ENCODE measurements around the gene MT4.
A peak's percentile ranks its signal among the peaks of the same experiment; 100 is the strongest.

The MT4 gene

GRCh38 chr16:56614549-56614991, 49.7 kb downstream of the MT4 start:
- H3K27me3 ChIP-seq (ENCODE audit: control insufficient read depth in 1 of 2, insufficient read depth in 2 of 2, low read length in 2 of 2) = no peaks in the 10 kb centered on the region
- no peak overlapping the region for H3K4me3 ChIP-seq (ENCODE audit: low read depth in 1 of 2, low read length in 2 of 2)
- peaks cover 25% of the 10 kb centered on the region for H3K4me1 ChIP-seq (ENCODE audit: insufficient read depth, low read length)
- no peak overlapping the region for H3K9ac ChIP-seq (ENCODE audit: low read length)
- no peaks in the 10 kb centered on the region for H3K9me3 ChIP-seq (ENCODE audit: low read length)
- H3K27ac ChIP-seq (ENCODE audit: low read depth, low read length) = no peak overlapping the region
- no peaks in the 10 kb centered on the region for H3K36me3 ChIP-seq (ENCODE audit: insufficient read depth, low read length)

- Histone ChIP-seq H3K27me3 (ENCODE audit: control insufficient read depth in 1 of 2, insufficient read depth in 2 of 2, low read length in 2 of 2) (no peaks in the 10 kb centered on the region), H3K4me3 (ENCODE audit: low read depth in 1 of 2, low read length in 2 of 2) (no peak overlapping the region), H3K9me3 (ENCODE audit: low read length) (no peaks in the 10 kb centered on the region), H3K27ac (ENCODE audit: low read depth, low read length) (no peak overlapping the region), H3K36me3 (ENCODE audit: insufficient read depth, low read length) (no peaks in the 10 kb centered on the region), H3K9ac (ENCODE audit: low read length) (no peak overlapping the region), H3K4me1 (ENCODE audit: insufficient read depth, low read length) (peaks cover 17% of the 10 kb centered on the region)
Observed at GRCh38 chr16:56615353-56615752, 50.5 kb downstream of the MT4 start.

- Histone ChIP-seq H3K4me3 (ENCODE audit: low read depth in 1 of 2, low read length in 2 of 2) (peak overlapping the region; percentile 49 to 50), H3K27me3 (ENCODE audit: control insufficient read depth in 1 of 2, insufficient read depth in 2 of 2, low read length in 2 of 2) (no peaks in the 10 kb centered on the region), H3K27ac (ENCODE audit: low read depth, low read length) (no peak overlapping the region)
Observed at GRCh38 chr16:56616608-56617211, 51.8 kb downstream of the MT4 start.

GRCh38 chr16:56617212-56618085, 52.6 kb downstream of the MT4 start:
- H3K27ac ChIP-seq (ENCODE audit: low read depth, low read length) = peak overlapping the region; percentile 23
- H3K9ac ChIP-seq (ENCODE audit: low read length) = peak overlapping the region; percentile 80
- H3K9me3 ChIP-seq (ENCODE audit: low read length) = no peaks in the 10 kb centered on the region
- no peaks in the 10 kb centered on the region for H3K27me3 ChIP-seq (ENCODE audit: control insufficient read depth in 1 of 2, insufficient read depth in 2 of 2, low read length in 2 of 2)
- H3K4me1 ChIP-seq (ENCODE audit: insufficient read depth, low read length) = peaks cover 8% of the 10 kb centered on the region
- H3K4me3 ChIP-seq (ENCODE audit: low read depth in 1 of 2, low read length in 2 of 2) = peak overlapping the region; percentile 49 to 50
- H3K36me3 ChIP-seq (ENCODE audit: insufficient read depth, low read length) = no peaks in the 10 kb centered on the region

More at GRCh38 chr16:56616608-56617211, 51.8 kb downstream of the MT4 start:
- H3K9me3 ChIP-seq (ENCODE audit: low read length) = no peaks in the 10 kb centered on the region
- H3K36me3 ChIP-seq (ENCODE audit: insufficient read depth, low read length) = no peaks in the 10 kb centered on the region
- no peak overlapping the region for H3K9ac ChIP-seq (ENCODE audit: low read length)
- peaks cover 8% of the 10 kb centered on the region for H3K4me1 ChIP-seq (ENCODE audit: insufficient read depth, low read length)

- H3K9ac ChIP-seq (ENCODE audit: low read length) = peak overlapping the region; percentile 80
- H3K4me1 ChIP-seq (ENCODE audit: insufficient read depth, low read length) = peaks cover 8% of the 10 kb centered on the region
- no peaks in the 10 kb centered on the region for H3K36me3 ChIP-seq (ENCODE audit: insufficient read depth, low read length)
- H3K4me3 ChIP-seq (ENCODE audit: low read depth in 1 of 2, low read length in 2 of 2) = no peak overlapping the region
- no peaks in the 10 kb centered on the region for H3K27me3 ChIP-seq (ENCODE audit: control insufficient read depth in 1 of 2, insufficient read depth in 2 of 2, low read length in 2 of 2)
- H3K27ac ChIP-seq (ENCODE audit: low read depth, low read length) = no peak overlapping the region
- H3K9me3 ChIP-seq (ENCODE audit: low read length) = no peaks in the 10 kb centered on the region
Observed at GRCh38 chr16:56618138-56618537, 53.3 kb downstream of the MT4 start.

All from muscle layer of colon (tissue), 2 donors.